ENCODE measurements around the gene ZNF837. TPM values are rescaled to one million over a fixed set of nuclear protein-coding genes. Genes with fewer than 3 reads are reported as not detected.

Gene ZNF837
- total RNA-seq, 1 donor from 2014 or later = 11.5 TPM

- H3K4me3 ChIP-seq (ENCODE audit: low read depth, low read length) = no peak overlapping the region
- no peak for DNase-seq (ENCODE audit: low read depth)
- no peak for TF ChIP-seq CTCF (conservative IDR thresholded peaks at IDR 0.05; ENCODE audit: low read depth, low read length)
Observed at GRCh38 chr19:58395979-58396627, 15.3 kb upstream of the ZNF837 start.

- DNase-seq (ENCODE audit: low read depth) = no peak
- H3K4me3 ChIP-seq (ENCODE audit: low read depth, low read length) = no peak within 1 kb of the TSS
Observed at GRCh38 chr19:58395220-58395978, 14.6 kb upstream of the ZNF837 start, which contains the start of gene RNF225. Gene RNF225 (plus strand): TSS chr19:58395656. CDS start chr19:58396090, 434 bp downstream.

GRCh38 chr19:58394821-58395219 lies 14.0 kb upstream of the ZNF837 start:
- no peak for DNase-seq (ENCODE audit: low read depth)
- H3K4me3 ChIP-seq (ENCODE audit: low read depth, low read length) = no peak overlapping the region
- TF ChIP-seq CTCF (conservative IDR thresholded peaks at IDR 0.05; ENCODE audit: low read depth, low read length) = no peak

More at GRCh38 chr19:58395220-58395978, 14.6 kb upstream of the ZNF837 start, which contains the start of gene RNF225:
- TF ChIP-seq CTCF (conservative IDR thresholded peaks at IDR 0.05; ENCODE audit: low read depth, low read length) = no peak

GRCh38 chr19:58393725-58394033 lies 12.8 kb upstream of the ZNF837 start:
- H3K4me3 ChIP-seq (ENCODE audit: low read depth, low read length) = no peak overlapping the region
- no peak for DNase-seq (ENCODE audit: low read depth)
- no peak for TF ChIP-seq CTCF (conservative IDR thresholded peaks at IDR 0.05; ENCODE audit: low read depth, low read length)

DNA sequence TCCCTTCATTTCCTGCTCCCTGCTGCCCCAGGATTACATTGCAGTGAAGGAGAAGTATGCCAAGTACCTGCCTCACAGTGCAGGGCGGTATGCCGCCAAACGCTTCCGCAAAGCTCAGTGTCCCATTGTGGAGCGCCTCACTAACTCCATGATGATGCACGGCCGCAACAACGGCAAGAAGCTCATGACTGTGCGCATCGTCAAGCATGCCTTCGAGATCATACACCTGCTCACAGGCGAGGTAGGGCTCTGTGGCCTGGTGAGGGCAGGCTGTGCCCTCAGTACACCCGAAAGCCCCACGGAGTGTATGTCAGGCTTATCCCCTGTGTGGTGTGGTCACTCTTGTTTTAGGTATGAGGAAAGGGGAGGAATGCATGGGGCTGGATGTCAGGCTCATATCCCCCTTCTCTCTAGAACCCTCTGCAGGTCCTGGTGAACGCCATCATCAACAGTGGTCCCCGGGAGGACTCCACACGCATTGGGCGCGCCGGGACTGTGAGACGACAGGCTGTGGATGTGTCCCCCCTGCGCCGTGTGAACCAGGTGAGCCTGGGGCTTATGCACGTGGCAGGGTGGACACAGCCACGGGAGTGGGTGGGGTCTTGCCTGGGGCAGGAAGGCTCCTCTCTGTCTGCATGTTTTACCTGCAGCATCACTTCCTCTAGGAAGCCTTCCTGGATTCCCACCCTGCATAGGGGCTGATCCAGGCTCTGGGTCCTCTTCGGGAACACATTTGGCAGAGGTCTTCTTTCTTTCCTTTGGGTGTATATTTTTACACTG lies 12.3 kb upstream of the ZNF837 start:
- TF ChIP-seq CTCF (conservative IDR thresholded peaks at IDR 0.05; ENCODE audit: low read depth, low read length) = no peak
- no peak for DNase-seq (ENCODE audit: low read depth)
- no peak overlapping the region for H3K4me3 ChIP-seq (ENCODE audit: low read depth, low read length)

- H3K4me3 ChIP-seq (ENCODE audit: low read depth, low read length) = peak overlapping the region; percentile 71
- no peak for DNase-seq (ENCODE audit: low read depth)
- TF ChIP-seq CTCF (conservative IDR thresholded peaks at IDR 0.05; ENCODE audit: low read depth, low read length) = no peak
Observed at GRCh38 chr19:58388175-58388526, 7.3 kb upstream of the ZNF837 start.
